Brain microvascular endothelial cell (primary cell): ENCODE results near the gene TCHP.
"Not testable (repeated sequence)": the region's sequence is repeated elsewhere in the genome, so short reads cannot be mapped to it uniquely, and the experiment has no call there.

ENCODE experiments used
- DNase-seq: peaks from one replicate; pipeline ENCODE4 v3.0.0-alpha.2; 2020
- H3K27ac ChIP-seq: fragments of 250-450 bp; sonication (Bioruptor Pico); 2 replicates; pipeline ENCODE4 v1.5.1; 2020; ENCODE audit warnings: mild to moderate bottlenecking, moderate library complexity
- H3K27me3 ChIP-seq: fragments of 250-450 bp; sonication (Bioruptor Pico); replicated peaks from 2 replicates; pipeline ENCODE4 v1.5.1; 2020; ENCODE audit warnings: mild to moderate bottlenecking
- H3K36me3 ChIP-seq: fragments of 250-450 bp; sonication (Bioruptor Pico); replicated peaks from 2 replicates; pipeline ENCODE4 v1.5.1; 2020; ENCODE audit warnings: mild to moderate bottlenecking
- H3K4me3 ChIP-seq: 2 replicates; pipeline ENCODE4 v1.5.1; 2011; ENCODE audit warnings: low read depth, mild to moderate bottlenecking, control low read depth, low read length, moderate library complexity
- in situ Hi-C: cut with HindIII; loops from 2 replicates; pipeline ENCODE4 v1.10.0; 2017; ENCODE audit warnings: low sequenced_read_pairs, low pct_ligation_motif_present
- TF ChIP-seq, protein P1 (sequence below): IDR thresholded peaks from 2 replicates; pipeline ENCODE4 v1.5.1; 2011; ENCODE audit warnings: low read depth, mild to moderate bottlenecking, moderate library complexity, low read length, control low read depth, inconsistent platforms; ENCODE audit errors: missing control alignments

Gene TCHP

DNA sequence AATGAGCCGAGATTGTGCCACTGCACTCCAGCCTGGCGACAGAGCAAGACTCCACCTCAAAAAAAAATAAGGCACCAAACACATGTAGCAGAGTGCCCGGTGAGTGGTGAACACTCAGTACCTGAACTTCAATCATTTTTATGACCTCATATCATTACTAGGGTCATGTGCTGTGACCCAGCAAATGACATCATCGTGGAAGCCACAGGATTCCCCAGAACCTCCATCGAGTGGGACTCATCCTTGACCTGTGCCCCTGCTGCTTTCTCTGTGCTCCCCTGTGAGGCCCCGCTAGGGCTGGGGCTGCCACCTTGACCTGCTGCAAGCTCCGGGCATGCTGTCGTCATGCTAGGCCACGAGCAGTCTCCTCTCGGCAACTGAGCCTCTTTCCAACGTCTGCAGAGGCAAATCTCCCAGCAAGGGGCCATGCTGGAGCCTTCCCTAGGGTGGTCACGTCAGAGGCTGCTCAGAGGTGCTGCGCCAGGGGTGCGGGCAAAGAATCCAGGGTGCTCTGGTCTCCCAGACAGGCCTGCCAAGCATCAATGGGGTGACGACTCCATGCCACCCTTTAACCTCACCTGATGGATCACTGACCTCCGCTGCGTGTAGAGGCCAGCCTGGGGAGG, 38.3 kb upstream of the TCHP start:
- DNase-seq = no peak
- TF ChIP-seq, protein P1, sequence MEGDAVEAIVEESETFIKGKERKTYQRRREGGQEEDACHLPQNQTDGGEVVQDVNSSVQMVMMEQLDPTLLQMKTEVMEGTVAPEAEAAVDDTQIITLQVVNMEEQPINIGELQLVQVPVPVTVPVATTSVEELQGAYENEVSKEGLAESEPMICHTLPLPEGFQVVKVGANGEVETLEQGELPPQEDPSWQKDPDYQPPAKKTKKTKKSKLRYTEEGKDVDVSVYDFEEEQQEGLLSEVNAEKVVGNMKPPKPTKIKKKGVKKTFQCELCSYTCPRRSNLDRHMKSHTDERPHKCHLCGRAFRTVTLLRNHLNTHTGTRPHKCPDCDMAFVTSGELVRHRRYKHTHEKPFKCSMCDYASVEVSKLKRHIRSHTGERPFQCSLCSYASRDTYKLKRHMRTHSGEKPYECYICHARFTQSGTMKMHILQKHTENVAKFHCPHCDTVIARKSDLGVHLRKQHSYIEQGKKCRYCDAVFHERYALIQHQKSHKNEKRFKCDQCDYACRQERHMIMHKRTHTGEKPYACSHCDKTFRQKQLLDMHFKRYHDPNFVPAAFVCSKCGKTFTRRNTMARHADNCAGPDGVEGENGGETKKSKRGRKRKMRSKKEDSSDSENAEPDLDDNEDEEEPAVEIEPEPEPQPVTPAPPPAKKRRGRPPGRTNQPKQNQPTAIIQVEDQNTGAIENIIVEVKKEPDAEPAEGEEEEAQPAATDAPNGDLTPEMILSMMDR = no peak
- no peaks in the 10 kb centered on the region for H3K27me3 ChIP-seq
- no peak overlapping the region for H3K4me3 ChIP-seq
- in situ Hi-C loops = no loop called here
- H3K36me3 ChIP-seq = peaks cover 8% of the 10 kb centered on the region
- H3K27ac ChIP-seq = no peak overlapping the region

DNA sequence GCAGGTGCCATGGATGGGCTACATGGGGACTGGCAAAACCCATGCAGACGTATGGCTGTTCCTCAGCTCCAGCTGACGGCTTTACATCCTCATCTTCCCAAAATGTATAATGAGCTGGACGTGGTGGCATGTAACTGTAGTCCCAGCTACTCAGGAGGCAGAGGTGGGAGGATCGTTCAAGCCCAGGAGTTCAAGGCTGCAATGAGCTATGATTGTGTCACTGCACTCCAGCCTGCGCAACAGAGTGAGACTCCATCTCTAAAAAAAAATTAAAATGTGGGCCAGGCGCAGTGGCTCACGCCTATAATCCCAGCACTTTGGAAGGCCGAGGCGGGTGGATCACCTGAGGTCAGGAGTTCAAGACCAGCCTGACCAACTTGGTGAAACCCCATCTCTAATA, 37.6 kb upstream of the TCHP start:
- DNase-seq, in situ Hi-C loops, H3K36me3 ChIP-seq, H3K27me3 ChIP-seq, H3K27ac ChIP-seq, H3K4me3 ChIP-seq: not testable (repeated sequence)

DNA sequence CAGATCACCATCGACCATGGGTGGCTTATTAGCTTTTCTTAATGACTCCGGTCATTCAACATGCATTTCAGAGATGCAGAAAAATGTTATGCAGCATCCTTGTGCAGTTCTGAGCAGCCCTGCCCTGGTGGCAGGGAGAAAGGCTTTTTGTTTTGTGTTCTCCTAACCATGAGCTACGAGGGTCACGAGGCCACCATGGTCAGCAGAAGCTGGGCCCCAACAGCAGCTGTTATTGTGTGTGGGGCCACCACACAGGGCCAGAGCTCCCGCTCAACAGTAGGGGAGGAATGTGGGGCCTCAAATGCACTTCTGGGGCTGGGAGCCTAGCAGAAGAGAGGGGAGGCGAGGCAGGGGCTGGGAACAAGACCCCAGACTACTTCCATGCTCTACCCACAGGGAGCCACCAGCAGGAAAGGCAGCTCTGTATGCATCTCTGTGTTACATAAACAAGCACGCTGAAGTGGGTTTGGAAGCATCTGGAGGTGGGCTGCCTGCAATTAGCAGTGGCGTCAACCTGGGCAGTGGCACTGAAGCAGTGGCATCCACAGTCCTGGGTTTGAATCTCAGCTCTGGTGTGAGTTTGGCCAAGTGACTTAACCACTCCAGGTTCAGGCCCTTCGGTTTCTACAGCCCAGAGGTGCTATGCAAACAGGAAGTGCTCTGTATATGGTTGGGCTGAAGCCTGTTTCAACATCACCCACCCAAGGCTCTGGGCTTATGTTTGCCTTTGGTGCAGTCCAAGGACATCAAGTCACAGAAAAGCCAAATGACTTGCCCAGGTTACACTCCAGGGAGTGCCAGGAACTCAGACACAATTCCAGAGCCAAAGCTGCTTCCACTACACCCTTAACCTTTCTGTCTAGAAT, 36.0 kb upstream of the TCHP start:
- DNase-seq = peak; percentile 8
- Histone ChIP-seq H3K27me3 (no peaks in the 10 kb centered on the region), H3K36me3 (no peaks in the 10 kb centered on the region), H3K27ac (no peak overlapping the region), H3K4me3 (no peak overlapping the region)
- TF ChIP-seq, protein P1 = no peak
- in situ Hi-C loops = no loop called here

DNA sequence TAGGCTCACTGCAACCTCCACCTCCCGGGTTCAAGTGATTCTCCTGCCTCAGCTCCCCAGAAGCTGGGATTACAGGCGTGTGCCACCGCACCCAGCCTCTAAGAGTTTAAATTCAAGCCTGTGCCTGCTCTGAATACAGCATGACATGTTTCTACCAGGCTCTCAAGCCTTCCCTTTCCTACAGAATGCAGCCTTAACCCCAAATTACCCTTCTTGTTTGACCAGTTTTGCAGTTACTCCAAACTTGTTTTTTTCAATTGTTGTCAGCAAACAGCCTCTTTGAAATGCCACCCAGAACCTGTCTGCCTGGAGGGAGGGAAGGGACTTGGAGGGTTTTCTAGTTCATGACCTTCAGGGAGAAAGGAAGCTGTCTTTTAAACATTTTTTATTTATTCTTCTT, 35.2 kb upstream of the TCHP start:
- Histone ChIP-seq H3K27ac (no peak overlapping the region), H3K4me3 (no peak overlapping the region), H3K27me3 (no peaks in the 10 kb centered on the region), H3K36me3 (no peaks in the 10 kb centered on the region)
- in situ Hi-C loops = no loop called here
- no peak for DNase-seq
- TF ChIP-seq, protein P1 = no peak

DNA sequence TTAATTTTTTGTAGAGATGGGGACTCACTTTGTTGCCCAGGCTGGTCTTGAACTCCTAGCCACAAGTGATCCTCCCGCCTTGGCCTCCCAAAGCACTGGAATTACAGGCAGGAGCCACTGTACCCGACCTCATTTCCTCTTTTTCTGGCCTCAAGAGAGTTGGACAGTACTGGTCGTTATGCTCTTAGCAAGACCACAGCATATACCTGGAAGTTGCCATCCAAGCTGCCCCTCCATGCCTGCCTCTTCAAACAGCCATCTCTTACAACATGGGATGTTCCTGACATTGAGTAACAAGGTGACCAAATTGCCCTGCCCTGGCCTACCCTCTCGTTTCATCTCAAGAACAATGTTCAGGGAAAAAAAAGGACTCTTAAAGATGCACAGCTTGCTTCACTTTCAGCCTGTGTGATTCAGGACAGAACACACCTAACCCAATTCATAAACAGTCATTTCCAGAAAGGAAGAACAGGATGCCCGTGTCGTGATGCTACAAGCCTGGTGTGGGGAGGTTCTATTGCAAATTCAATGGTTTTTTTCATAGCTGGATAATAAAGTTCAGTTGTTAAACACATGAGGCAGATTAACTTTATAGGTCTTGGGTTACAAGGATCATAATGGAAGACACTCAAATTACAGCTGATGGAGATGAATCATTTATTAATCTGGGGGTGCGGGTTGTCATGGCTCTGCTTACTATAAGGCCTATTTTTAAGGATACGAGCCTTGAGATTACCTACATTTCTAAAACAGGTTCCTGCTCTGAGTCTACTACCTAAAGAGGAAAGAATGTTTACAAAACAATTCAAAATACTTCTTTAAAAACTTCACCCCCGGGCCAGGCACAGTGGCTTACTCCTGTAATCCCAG, 31.7 kb upstream of the TCHP start:
- H3K27ac ChIP-seq = no peak overlapping the region
- TF ChIP-seq, protein P1 = no peak
- DNase-seq = no peak
- no peaks in the 10 kb centered on the region for H3K27me3 ChIP-seq
- H3K36me3 ChIP-seq = no peaks in the 10 kb centered on the region
- H3K4me3 ChIP-seq = no peak overlapping the region
- in situ Hi-C loops = no loop called here

DNA sequence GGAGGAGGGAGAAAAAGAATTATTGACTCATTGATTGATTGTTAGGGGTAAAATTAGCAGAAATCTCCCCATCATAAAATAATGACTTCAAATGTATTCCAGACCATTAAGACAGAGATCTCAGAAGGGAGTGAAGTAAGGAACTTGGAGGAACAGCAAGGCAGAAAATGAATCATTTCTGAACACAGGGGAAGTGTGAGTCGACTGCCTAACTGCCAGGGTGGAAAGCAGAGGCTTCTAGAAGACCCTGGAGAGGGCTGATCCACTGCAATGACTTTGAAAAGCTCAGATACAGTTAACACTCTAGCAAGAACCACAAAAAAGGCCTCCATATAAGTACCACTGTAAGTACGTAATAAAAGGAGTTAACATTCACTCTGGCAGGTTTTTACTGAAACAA, 29.4 kb upstream of the TCHP start:
- no peak overlapping the region for H3K27ac ChIP-seq
- DNase-seq = no peak
- TF ChIP-seq, protein P1 = no peak

More for the DNA sequence above, 29.4 kb upstream of the TCHP start:
- in situ Hi-C loops = no loop called here
- no peaks in the 10 kb centered on the region for H3K27me3 ChIP-seq
- no peaks in the 10 kb centered on the region for H3K36me3 ChIP-seq
- no peak overlapping the region for H3K4me3 ChIP-seq
